GM12878 (cell line): Measurements from ENCODE around the gene PCBP1. TPM values are rescaled to one million over a fixed set of nuclear protein-coding genes. Genes with fewer than 3 reads are reported as not detected.

Experiments
- ATF7 ChIP-seq: fragments of 450-650 bp; IDR thresholded peaks from 2 replicates; pipeline ENCODE4 v1.6.1; 2016; ENCODE audit warnings: low read depth, mild to moderate bottlenecking
- CBX3 ChIP-seq: fragments of 200-600 bp; sonication (generic); IDR thresholded peaks from 2 replicates; pipeline ENCODE4 v1.6.1; 2016; ENCODE audit warnings: low read depth, borderline replicate concordance
- CREB1 ChIP-seq: IDR thresholded peaks from 2 replicates; pipeline ENCODE4 v1.6.1; 2012; ENCODE audit warnings: low read depth, mild to moderate bottlenecking, inconsistent platforms
- GATAD2B ChIP-seq: fragments of 450-650 bp; conservative IDR thresholded peaks from 2 replicates; pipeline ENCODE4 v1.6.1; 2017; ENCODE audit warnings: low read depth, mild to moderate bottlenecking, moderate library complexity
- HCFC1 ChIP-seq: fragments of 150-350 bp; IDR thresholded peaks from 2 replicates; pipeline ENCODE4 v1.6.1; 2014; ENCODE audit warnings: low read length
- IKZF1 ChIP-seq: fragments of 450-650 bp; conservative IDR thresholded peaks from 2 replicates; pipeline ENCODE4 v1.6.1; 2017; ENCODE audit warnings: antibody characterized with exemption, mild to moderate bottlenecking
- PKNOX1 ChIP-seq: fragments of 450-650 bp; IDR thresholded peaks from 2 replicates; pipeline ENCODE4 v1.6.1; 2016; ENCODE audit warnings: mild to moderate bottlenecking
- POU2F2 ChIP-seq: IDR thresholded peaks from 3 replicates; pipeline ENCODE4 v1.6.1; 2011; ENCODE audit warnings: low read depth, mild to moderate bottlenecking, low read length, borderline replicate concordance
- SMAD1 ChIP-seq: fragments of 450-650 bp; IDR thresholded peaks from 2 replicates; pipeline ENCODE4 v1.6.1; 2018; ENCODE audit warnings: mild to moderate bottlenecking, low read depth; ENCODE audit not compliant: partially characterized antibody
- SMAD5 ChIP-seq: IDR thresholded peaks from 2 replicates; pipeline ENCODE4 v1.6.1; 2016; ENCODE audit warnings: antibody characterized with exemption, low read depth
- YY1 ChIP-seq: IDR thresholded peaks from 2 replicates; pipeline ENCODE4 v1.6.1; 2011; ENCODE audit warnings: low read depth, mild to moderate bottlenecking, low read length
- ZNF24 ChIP-seq: fragments of 450-650 bp; IDR thresholded peaks from 2 replicates; pipeline ENCODE4 v1.6.1; 2017; ENCODE audit warnings: antibody characterized with exemption, mild to moderate bottlenecking
- polyA plus RNA-seq, 11 experiments: library from polyadenylated mRNA; depleted of rRNA in 4 of 11; unstranded in 6 of 11; stranded (reverse) in 5 of 11; fragments of >200 nt; fragmentation: Nextera tagmentation in 4 of 11; fragmentation: Illumina TruSeq in 1 of 11; extraction: Ambion mirVana in 4 of 11; extraction: Trizol in 1 of 11; gene quantifications; 1 replicate in 1 of 11; 2 replicates in 10 of 11; pipeline versions ENCODE4 v1.2.1 to v1.2.3, GENCODE V29; 2011 to 2016; ENCODE audit warnings: inconsistent platforms in 2 of 11, missing spikeins in 2 of 11, low read depth in 1 of 11
- total RNA-seq, 4 experiments: library from RNA; depleted of rRNA in 3 of 4; stranded (reverse); fragments of >200 nt in 3 of 4; fragmentation: Illumina TruSeq in 1 of 4; extraction: Trizol in 1 of 4; gene quantifications; 2 replicates each; pipeline versions ENCODE4 v1.2.1 to v1.2.3, GENCODE V29; 2013 to 2021
- TF ChIP-seq, protein P1 (sequence below): fragments of 450-650 bp; IDR thresholded peaks from 2 replicates; pipeline ENCODE4 v1.6.1; 2017; ENCODE audit warnings: mild to moderate bottlenecking, moderate library complexity
- TF ChIP-seq, protein P2 (sequence below): fragments of 450-650 bp; IDR thresholded peaks from 2 replicates; pipeline ENCODE4 v1.6.1; 2017; ENCODE audit warnings: mild to moderate bottlenecking, moderate library complexity
- TF ChIP-seq, protein P3 (sequence below): fragments of 450-650 bp; conservative IDR thresholded peaks from 2 replicates; pipeline ENCODE4 v1.6.1; 2017; ENCODE audit warnings: mild to moderate bottlenecking, moderate library complexity
- TF ChIP-seq, protein P4 (sequence below): fragments of 450-650 bp; IDR thresholded peaks from 2 replicates; pipeline ENCODE4 v1.6.1; 2017; ENCODE audit warnings: low read depth, mild to moderate bottlenecking, moderate library complexity

The PCBP1 gene
- total and polyA plus RNA-seq, 10 of the 15 experiments (the other 5 are each of a cell fraction or from before 2014, with no cell fraction given) = 24.4 to 494 (median 130) TPM

GRCh38 chr2:70094978-70095719 lies 7.9 kb downstream of the PCBP1 start (continued):
- TF ChIP-seq, protein P1, sequence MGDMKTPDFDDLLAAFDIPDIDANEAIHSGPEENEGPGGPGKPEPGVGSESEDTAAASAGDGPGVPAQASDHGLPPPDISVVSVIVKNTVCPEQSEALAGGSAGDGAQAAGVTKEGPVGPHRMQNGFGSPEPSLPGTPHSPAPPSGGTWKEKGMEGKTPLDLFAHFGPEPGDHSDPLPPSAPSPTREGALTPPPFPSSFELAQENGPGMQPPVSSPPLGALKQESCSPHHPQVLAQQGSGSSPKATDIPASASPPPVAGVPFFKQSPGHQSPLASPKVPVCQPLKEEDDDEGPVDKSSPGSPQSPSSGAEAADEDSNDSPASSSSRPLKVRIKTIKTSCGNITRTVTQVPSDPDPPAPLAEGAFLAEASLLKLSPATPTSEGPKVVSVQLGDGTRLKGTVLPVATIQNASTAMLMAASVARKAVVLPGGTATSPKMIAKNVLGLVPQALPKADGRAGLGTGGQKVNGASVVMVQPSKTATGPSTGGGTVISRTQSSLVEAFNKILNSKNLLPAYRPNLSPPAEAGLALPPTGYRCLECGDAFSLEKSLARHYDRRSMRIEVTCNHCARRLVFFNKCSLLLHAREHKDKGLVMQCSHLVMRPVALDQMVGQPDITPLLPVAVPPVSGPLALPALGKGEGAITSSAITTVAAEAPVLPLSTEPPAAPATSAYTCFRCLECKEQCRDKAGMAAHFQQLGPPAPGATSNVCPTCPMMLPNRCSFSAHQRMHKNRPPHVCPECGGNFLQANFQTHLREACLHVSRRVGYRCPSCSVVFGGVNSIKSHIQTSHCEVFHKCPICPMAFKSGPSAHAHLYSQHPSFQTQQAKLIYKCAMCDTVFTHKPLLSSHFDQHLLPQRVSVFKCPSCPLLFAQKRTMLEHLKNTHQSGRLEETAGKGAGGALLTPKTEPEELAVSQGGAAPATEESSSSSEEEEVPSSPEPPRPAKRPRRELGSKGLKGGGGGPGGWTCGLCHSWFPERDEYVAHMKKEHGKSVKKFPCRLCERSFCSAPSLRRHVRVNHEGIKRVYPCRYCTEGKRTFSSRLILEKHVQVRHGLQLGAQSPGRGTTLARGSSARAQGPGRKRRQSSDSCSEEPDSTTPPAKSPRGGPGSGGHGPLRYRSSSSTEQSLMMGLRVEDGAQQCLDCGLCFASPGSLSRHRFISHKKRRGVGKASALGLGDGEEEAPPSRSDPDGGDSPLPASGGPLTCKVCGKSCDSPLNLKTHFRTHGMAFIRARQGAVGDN = peak; percentile 95
- TF ChIP-seq YY1 (0 out of 2 replicates have a peak, but pooled peaks have one; percentile 15), SMAD1 (peak; percentile 30), CREB1 (peak; percentile 34; the same call in 1 of the 2 replicates), GATAD2B (0 out of 2 replicates have a peak, but pooled peaks have one; percentile 31), SMAD5 (0 out of 2 replicates have a peak, but pooled peaks have one; percentile 42), HCFC1 (no peak), PKNOX1 (peak; percentile 47; the same call in 1 of the 2 replicates), CBX3 (no peak), ATF7 (0 out of 2 replicates have a peak, but pooled peaks have one; percentile 14), ZNF24 (peak; percentile 49; the same call in 1 of the 2 replicates), IKZF1 (peak; percentile 61; the same call in 1 of the 2 replicates), POU2F2 (peak; percentile 28; the same call in 1 of the 3 replicates)
- TF ChIP-seq, protein P2, sequence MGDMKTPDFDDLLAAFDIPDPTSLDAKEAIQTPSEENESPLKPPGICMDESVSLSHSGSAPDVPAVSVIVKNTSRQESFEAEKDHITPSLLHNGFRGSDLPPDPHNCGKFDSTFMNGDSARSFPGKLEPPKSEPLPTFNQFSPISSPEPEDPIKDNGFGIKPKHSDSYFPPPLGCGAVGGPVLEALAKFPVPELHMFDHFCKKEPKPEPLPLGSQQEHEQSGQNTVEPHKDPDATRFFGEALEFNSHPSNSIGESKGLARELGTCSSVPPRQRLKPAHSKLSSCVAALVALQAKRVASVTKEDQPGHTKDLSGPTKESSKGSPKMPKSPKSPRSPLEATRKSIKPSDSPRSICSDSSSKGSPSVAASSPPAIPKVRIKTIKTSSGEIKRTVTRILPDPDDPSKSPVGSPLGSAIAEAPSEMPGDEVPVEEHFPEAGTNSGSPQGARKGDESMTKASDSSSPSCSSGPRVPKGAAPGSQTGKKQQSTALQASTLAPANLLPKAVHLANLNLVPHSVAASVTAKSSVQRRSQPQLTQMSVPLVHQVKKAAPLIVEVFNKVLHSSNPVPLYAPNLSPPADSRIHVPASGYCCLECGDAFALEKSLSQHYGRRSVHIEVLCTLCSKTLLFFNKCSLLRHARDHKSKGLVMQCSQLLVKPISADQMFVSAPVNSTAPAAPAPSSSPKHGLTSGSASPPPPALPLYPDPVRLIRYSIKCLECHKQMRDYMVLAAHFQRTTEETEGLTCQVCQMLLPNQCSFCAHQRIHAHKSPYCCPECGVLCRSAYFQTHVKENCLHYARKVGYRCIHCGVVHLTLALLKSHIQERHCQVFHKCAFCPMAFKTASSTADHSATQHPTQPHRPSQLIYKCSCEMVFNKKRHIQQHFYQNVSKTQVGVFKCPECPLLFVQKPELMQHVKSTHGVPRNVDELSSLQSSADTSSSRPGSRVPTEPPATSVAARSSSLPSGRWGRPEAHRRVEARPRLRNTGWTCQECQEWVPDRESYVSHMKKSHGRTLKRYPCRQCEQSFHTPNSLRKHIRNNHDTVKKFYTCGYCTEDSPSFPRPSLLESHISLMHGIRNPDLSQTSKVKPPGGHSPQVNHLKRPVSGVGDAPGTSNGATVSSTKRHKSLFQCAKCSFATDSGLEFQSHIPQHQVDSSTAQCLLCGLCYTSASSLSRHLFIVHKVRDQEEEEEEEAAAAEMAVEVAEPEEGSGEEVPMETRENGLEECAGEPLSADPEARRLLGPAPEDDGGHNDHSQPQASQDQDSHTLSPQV = peak; percentile 56; the same call in 1 of the 2 replicates
- TF ChIP-seq, protein P3, sequence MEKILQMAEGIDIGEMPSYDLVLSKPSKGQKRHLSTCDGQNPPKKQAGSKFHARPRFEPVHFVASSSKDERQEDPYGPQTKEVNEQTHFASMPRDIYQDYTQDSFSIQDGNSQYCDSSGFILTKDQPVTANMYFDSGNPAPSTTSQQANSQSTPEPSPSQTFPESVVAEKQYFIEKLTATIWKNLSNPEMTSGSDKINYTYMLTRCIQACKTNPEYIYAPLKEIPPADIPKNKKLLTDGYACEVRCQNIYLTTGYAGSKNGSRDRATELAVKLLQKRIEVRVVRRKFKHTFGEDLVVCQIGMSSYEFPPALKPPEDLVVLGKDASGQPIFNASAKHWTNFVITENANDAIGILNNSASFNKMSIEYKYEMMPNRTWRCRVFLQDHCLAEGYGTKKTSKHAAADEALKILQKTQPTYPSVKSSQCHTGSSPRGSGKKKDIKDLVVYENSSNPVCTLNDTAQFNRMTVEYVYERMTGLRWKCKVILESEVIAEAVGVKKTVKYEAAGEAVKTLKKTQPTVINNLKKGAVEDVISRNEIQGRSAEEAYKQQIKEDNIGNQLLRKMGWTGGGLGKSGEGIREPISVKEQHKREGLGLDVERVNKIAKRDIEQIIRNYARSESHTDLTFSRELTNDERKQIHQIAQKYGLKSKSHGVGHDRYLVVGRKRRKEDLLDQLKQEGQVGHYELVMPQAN = no peak
- TF ChIP-seq, protein P4, sequence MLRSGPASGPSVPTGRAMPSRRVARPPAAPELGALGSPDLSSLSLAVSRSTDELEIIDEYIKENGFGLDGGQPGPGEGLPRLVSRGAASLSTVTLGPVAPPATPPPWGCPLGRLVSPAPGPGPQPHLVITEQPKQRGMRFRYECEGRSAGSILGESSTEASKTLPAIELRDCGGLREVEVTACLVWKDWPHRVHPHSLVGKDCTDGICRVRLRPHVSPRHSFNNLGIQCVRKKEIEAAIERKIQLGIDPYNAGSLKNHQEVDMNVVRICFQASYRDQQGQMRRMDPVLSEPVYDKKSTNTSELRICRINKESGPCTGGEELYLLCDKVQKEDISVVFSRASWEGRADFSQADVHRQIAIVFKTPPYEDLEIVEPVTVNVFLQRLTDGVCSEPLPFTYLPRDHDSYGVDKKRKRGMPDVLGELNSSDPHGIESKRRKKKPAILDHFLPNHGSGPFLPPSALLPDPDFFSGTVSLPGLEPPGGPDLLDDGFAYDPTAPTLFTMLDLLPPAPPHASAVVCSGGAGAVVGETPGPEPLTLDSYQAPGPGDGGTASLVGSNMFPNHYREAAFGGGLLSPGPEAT = peak; percentile 40; the same call in 1 of the 2 replicates
